Right atrium auricular region (tissue), 2 donors: ENCODE data around the gene ABLIM3. TPM values are rescaled to one million over a fixed set of nuclear protein-coding genes. Genes with fewer than 3 reads are reported as not detected.

Experiments used
- DNase-seq: peaks from one replicate; pipeline ENCODE4 v3.0.0-alpha.2; 2019; ENCODE audit warnings: low spot score
- H3K27ac ChIP-seq, 2 donors: fragments of 200-600 bp; sonication (generic); 1 replicate in 1 of 2; 2 replicates in 1 of 2; pipeline ENCODE4 v1.5.1; 2016 to 2019
- H3K27me3 ChIP-seq, 2 donors: fragments of 200-600 bp; sonication (generic); one replicate each; pipeline versions ENCODE4 v1.5.1 to v1.6.0; 2017 to 2019
- H3K36me3 ChIP-seq: fragments of 200-600 bp; sonication (generic); one replicate; pipeline ENCODE4 v1.5.1; 2016
- H3K4me1 ChIP-seq, 2 donors: fragments of 200-600 bp; sonication (generic); one replicate each; pipeline versions ENCODE4 v1.5.1 to v1.6.0; 2017 to 2019
- H3K4me3 ChIP-seq, 2 donors: fragments of 200-600 bp; sonication (generic); 1 replicate in 1 of 2; 2 replicates in 1 of 2; pipeline ENCODE4 v1.5.1; 2017 to 2019; ENCODE audit warnings: mild to moderate bottlenecking in 1 of 2, moderate library complexity in 1 of 2
- H3K9me3 ChIP-seq, 2 donors: fragments of 200-600 bp; sonication (generic); one replicate each; pipeline ENCODE4 v1.5.1; 2019
- total RNA-seq, 2 donors: library from RNA; depleted of rRNA; stranded (reverse); fragments of >200 nt; gene quantifications; one replicate each; pipeline ENCODE4 v1.1.0, GENCODE V29; 2016
- TF ChIP-seq, protein P1 (sequence below), 2 donors: fragments of 200-600 bp; sonication (generic); IDR thresholded peaks; one replicate each; pipeline ENCODE4 v1.5.1; 2019; ENCODE audit warnings: antibody characterized with exemption in 2 of 2

ABLIM3 gene
- total RNA-seq, 2 donors from 2014 or later, result 109 to 145 TPM

DNA sequence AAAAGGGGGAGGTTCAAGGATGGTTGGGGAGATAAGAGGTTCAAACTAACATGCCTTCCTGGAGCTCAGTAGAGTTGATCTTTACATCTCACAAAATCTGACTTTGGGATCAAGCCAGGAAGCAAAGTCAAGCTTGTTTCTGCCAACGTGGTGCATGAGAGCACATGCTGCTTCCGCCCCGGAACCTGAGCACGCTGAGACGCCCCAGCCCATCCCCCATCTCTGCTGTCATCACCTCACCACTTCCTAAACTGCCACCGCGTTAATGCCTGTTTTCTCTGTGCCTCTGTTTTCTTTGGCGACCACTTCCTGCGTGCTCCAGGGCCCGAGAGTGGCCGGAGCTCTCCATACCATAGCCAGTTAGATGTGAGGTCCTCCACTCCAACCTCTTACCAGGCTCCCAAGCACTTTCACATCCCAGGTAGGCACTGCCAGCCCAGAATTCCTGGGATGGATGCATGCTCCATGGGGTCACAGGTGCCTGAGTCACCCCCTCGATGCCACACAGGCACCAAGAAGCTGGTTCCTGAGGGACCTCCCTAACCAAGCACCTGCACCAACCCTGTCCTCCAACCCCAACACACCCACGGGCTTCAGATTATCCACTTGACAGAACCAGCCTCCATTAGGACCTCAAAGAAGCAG lies 99.2 kb downstream of the ABLIM3 start:
- no peaks in the 10 kb centered on the region for H3K27me3 ChIP-seq
- H3K9me3 ChIP-seq, result no peaks in the 10 kb centered on the region
- no peak for DNase-seq
- peaks cover 0 to 7% of the 10 kb centered on the region in 2 donors for H3K4me1 ChIP-seq
- peaks cover 83% of the 10 kb centered on the region for H3K36me3 ChIP-seq
- TF ChIP-seq, protein P1, sequence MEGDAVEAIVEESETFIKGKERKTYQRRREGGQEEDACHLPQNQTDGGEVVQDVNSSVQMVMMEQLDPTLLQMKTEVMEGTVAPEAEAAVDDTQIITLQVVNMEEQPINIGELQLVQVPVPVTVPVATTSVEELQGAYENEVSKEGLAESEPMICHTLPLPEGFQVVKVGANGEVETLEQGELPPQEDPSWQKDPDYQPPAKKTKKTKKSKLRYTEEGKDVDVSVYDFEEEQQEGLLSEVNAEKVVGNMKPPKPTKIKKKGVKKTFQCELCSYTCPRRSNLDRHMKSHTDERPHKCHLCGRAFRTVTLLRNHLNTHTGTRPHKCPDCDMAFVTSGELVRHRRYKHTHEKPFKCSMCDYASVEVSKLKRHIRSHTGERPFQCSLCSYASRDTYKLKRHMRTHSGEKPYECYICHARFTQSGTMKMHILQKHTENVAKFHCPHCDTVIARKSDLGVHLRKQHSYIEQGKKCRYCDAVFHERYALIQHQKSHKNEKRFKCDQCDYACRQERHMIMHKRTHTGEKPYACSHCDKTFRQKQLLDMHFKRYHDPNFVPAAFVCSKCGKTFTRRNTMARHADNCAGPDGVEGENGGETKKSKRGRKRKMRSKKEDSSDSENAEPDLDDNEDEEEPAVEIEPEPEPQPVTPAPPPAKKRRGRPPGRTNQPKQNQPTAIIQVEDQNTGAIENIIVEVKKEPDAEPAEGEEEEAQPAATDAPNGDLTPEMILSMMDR (IDR thresholded peaks at IDR 0.05), result no peak
- H3K27ac ChIP-seq, result no peak overlapping the region
- H3K4me3 ChIP-seq, result no peak overlapping the region

DNA sequence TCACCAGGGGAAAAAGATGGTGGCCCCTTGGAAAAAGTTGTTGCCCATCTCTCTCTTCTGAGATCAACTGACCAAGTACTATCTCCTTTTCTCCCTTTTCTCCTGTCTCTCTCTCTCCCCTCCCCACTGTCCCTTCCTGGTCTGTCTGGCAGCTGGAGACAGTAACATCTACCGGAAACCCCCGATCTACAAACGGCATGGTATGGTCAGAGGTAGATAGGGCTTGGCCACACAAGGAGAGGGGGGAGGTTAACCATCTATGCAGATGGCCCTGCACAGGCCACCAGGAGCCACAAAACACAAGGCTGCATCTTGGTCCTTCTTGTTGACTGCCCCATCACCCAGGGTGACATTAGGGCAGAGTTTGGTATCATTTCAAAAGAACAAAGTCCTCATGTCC lies 101.0 kb downstream of the ABLIM3 start:
- TF ChIP-seq, protein P1 (IDR thresholded peaks at IDR 0.05), result no peak
- Histone ChIP-seq H3K4me1 (no peaks in the 10 kb centered on the region), H3K4me3 (no peak overlapping the region), H3K27me3 (no peaks in the 10 kb centered on the region), H3K9me3 (no peaks in the 10 kb centered on the region), H3K36me3 (peaks cover 89% of the 10 kb centered on the region), H3K27ac (no peak overlapping the region)
- DNase-seq, result no peak

DNA sequence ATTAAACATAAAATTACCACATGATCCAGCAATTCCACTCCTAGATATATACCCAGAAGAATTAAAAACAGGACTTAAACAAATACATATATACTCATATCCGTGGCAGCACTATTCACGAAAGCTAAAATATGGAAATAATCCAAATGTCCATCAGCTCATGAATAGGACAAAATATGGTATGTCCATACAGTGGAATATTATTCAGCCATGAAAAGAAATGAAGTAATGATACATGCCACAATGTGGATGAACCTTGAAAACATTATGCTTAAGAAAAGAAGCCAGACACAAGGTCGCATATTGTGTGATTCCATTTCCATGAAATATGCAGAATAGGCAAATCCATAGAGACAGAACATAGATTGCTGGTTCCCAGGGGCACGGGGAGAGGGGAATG lies 105.6 kb downstream of the ABLIM3 start:
- H3K36me3 ChIP-seq, result peaks cover 97% of the 10 kb centered on the region
- TF ChIP-seq, protein P1 (IDR thresholded peaks at IDR 0.05), result no peak

DNA sequence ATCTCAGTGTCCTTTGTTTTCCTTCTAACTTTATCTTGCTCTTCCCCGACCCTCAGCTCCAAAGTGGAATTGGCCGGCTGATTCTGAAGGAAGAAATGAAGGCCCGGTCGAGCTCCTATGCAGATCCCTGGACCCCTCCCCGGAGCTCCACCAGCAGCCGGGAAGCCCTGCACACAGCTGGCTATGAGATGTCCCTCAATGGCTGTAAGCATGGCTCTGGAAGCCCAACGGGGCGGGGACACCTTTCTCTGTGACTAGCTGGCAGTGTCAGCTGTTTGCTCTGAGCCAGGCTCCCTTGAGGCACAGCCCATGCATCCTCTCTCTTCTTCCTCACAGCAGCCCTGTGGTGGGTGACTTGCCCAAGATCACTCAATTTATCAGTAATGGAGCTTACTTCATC lies 106.4 kb downstream of the ABLIM3 start:
- Histone ChIP-seq H3K27me3 (no peaks in the 10 kb centered on the region), H3K9me3 (no peaks in the 10 kb centered on the region), H3K4me1 (no peaks in the 10 kb centered on the region), H3K27ac (no peak overlapping the region), H3K36me3 (peaks cover 100% of the 10 kb centered on the region), H3K4me3 (no peak overlapping the region)
- DNase-seq, result no peak
- TF ChIP-seq, protein P1 (IDR thresholded peaks at IDR 0.05), result no peak

More for the DNA sequence above, 105.6 kb downstream of the ABLIM3 start:
- H3K27me3 ChIP-seq, result no peaks in the 10 kb centered on the region
- no peak for DNase-seq
- no peaks in the 10 kb centered on the region for H3K9me3 ChIP-seq
- H3K27ac ChIP-seq, result no peak overlapping the region
- no peaks in the 10 kb centered on the region for H3K4me1 ChIP-seq
- H3K4me3 ChIP-seq, result no peak overlapping the region

DNA sequence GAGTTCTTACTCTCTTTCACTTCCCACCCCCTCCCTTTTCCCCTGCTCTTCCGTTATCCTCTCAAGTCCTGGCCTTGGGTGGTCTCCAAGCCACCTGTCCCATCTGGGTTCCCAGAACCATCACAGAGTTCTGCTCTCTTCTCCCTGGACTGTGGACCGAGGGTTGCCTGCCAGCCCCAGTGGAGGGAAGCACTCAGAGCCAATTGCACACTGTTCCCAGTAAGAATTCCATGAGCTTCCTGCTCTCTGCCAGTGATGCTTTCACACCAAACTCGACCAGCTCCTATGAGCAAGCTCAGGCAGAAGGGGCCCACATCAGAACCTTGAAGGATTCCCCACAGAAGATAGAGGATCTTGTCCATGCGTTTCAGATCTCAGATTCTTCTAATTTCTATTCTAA lies 110.3 kb downstream of the ABLIM3 start:
- Histone ChIP-seq H3K27ac (no peak overlapping the region), H3K36me3 (peaks cover 78% of the 10 kb centered on the region)

More for the DNA sequence above, 110.3 kb downstream of the ABLIM3 start:
- DNase-seq, result no peak
- no peak overlapping the region for H3K4me3 ChIP-seq
- TF ChIP-seq, protein P1 (IDR thresholded peaks at IDR 0.05), result no peak
- no peaks in the 10 kb centered on the region for H3K27me3 ChIP-seq
- no peaks in the 10 kb centered on the region for H3K4me1 ChIP-seq
- H3K9me3 ChIP-seq, result no peaks in the 10 kb centered on the region
